Testis (tissue), 3 donors: ENCODE results near the gene ZPR1. TPM values are rescaled to one million over a fixed set of nuclear protein-coding genes. Genes with fewer than 3 reads are reported as not detected.

Source experiments
- DNase-seq: peaks from one replicate; pipeline ENCODE4 v3.0.0-alpha.2; 2019
- H3K27ac ChIP-seq, 2 donors: fragments of 200-600 bp; sonication (generic); one replicate each; pipeline ENCODE4 v1.5.1; 2019
- H3K27me3 ChIP-seq: fragments of 200-600 bp; sonication (generic); one replicate; pipeline ENCODE4 v1.5.1; 2019
- H3K36me3 ChIP-seq: fragments of 200-600 bp; sonication (generic); one replicate; pipeline ENCODE4 v1.5.1; 2017; ENCODE audit warnings: low read depth; ENCODE audit errors: missing control alignments
- H3K4me1 ChIP-seq: fragments of 200-600 bp; sonication (generic); one replicate; pipeline ENCODE4 v1.5.1; 2019
- H3K4me3 ChIP-seq, 2 donors: fragments of 200-600 bp; sonication (generic); one replicate each; pipeline ENCODE4 v1.5.1; 2017 to 2019
- H3K9me3 ChIP-seq: fragments of 200-600 bp; sonication (generic); one replicate; pipeline ENCODE4 v1.5.1; 2017
- POLR2A ChIP-seq: fragments of 450-650 bp; IDR thresholded peaks from one replicate; pipeline ENCODE4 v1.6.1; 2017; ENCODE audit warnings: antibody characterized with exemption, mild to moderate bottlenecking, moderate library complexity
- WGBS, 2 donors: methylation state at CpG; one replicate each; pipeline ENCODE4 v1.1.5; 2018; 5-methylcytosine and 5-hydroxymethylcytosine counted together
- intact Hi-C: fragments of 100-400 bp; cut with DNase I; formaldehyde crosslinking; loops from one replicate; pipeline ENCODE4 v1.15.1; 2023; ENCODE audit warnings: low total_unique reads
- polyA plus RNA-seq: library from polyadenylated mRNA; stranded (reverse); fragments of 350-450 nt; fragmentation: Illumina TruSeq; extraction: RNeasy Lipid Tissue Mini Kit (QIAGEN cat#74804); gene quantifications from one replicate; pipeline ENCODE4 v1.2.3, GENCODE V29; 2014; ENCODE audit warnings: low read depth, low replicate concordance; ENCODE audit not compliant: insufficient read depth
- total RNA-seq, 2 donors: library from RNA; depleted of rRNA; stranded (reverse); fragments of >200 nt; gene quantifications; one replicate each; pipeline ENCODE4 v1.2.3, GENCODE V29; 2016
- TF ChIP-seq, protein P1 (sequence below), 3 experiments: fragments of 450-650 bp in 2 of 3; fragments of 200-600 bp in 1 of 3; sonication (generic) in 1 of 3; IDR thresholded peaks; one replicate each; pipeline ENCODE4 v1.5.1; 2016 to 2019; ENCODE audit warnings: antibody characterized with exemption in 3 of 3, mild to moderate bottlenecking in 2 of 3, moderate library complexity in 1 of 3

Gene ZPR1
- total and polyA plus RNA-seq, 3 donors from 2014 or later = 44.4 to 138 (median 68.0) TPM

DNA sequence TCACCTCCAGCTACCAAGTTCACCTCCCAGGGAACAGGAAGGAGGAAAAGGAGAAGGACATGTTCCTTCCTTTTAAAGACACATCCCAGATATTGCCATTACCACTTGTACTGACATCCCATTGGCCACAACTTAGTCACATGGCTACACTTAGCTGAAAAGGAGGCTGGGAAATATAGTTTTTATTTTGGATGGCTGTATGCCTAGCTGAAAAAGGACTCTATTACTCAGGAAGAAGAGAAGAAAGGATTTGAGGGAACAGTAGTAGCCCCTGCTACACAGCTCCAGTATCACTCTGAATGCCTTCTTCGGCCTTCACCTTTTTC is 5.9 kb upstream of the ZPR1 start:
- intact Hi-C loops = loop anchor here (5.0 kb wide), 1 partner anchor 314 kb away; no protein-coding TSS in a partner anchor
- TF ChIP-seq, protein P1, sequence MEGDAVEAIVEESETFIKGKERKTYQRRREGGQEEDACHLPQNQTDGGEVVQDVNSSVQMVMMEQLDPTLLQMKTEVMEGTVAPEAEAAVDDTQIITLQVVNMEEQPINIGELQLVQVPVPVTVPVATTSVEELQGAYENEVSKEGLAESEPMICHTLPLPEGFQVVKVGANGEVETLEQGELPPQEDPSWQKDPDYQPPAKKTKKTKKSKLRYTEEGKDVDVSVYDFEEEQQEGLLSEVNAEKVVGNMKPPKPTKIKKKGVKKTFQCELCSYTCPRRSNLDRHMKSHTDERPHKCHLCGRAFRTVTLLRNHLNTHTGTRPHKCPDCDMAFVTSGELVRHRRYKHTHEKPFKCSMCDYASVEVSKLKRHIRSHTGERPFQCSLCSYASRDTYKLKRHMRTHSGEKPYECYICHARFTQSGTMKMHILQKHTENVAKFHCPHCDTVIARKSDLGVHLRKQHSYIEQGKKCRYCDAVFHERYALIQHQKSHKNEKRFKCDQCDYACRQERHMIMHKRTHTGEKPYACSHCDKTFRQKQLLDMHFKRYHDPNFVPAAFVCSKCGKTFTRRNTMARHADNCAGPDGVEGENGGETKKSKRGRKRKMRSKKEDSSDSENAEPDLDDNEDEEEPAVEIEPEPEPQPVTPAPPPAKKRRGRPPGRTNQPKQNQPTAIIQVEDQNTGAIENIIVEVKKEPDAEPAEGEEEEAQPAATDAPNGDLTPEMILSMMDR (IDR thresholded peaks at IDR 0.05) = no peak
- TF ChIP-seq POLR2A = no peak

DNA sequence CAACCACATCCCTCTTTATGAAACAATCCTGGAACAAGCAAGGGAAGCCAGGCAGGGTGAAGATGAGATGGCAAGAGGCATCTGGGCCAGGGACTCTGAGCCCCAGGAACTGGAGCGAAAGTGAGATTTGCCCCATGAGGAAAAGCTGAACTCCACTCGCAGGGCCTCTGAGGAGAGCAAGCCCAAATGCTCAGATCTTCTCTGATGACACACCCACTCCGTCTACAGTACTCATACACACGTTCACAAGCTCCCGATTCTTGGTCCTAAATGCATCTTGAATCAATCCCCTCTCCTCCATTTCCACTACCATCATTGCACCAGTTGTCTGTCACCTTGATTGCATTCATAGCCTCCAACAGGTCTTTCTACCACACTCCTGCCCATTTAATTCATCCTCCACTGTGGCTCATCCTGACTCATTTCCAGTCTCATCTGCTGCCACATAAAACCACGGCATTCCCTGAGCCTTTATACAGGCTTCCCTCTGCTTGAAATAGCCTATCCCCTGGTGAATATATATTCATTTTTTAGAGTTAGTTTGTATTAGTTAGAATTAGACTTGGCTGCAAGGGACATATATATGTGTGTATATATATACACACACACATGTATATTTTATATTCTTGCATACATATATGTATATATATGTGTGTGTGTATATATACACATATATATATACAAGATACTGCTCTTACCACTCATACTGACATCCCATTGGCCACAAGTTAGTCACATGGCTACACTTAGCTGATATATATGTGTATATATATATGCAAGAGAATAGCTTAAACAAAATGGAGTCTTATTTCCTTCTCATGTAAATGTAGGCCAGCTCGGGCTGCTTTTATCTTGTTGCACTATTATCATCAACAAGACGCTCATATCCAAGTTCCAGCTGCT is 5.3 kb upstream of the ZPR1 start:
- H3K4me1 ChIP-seq = peaks cover 11% of the 10 kb centered on the region
- no peak overlapping the region for H3K27ac ChIP-seq
- 64 to 65% methylated on average over 8 of the region's 8 CpGs for WGBS, 2 donors
- TF ChIP-seq POLR2A = no peak
- TF ChIP-seq, protein P1 (IDR thresholded peaks at IDR 0.05) = no peak
- no peaks in the 10 kb centered on the region for H3K27me3 ChIP-seq
- H3K9me3 ChIP-seq = no peaks in the 10 kb centered on the region
- no peak overlapping the region for H3K4me3 ChIP-seq
- DNase-seq = no peak
- H3K36me3 ChIP-seq = no peaks in the 10 kb centered on the region
- intact Hi-C loops = loop anchor here (5.0 kb wide), 1 partner anchor 314 kb away; no protein-coding TSS in a partner anchor

More for the DNA sequence above, 5.9 kb upstream of the ZPR1 start:
- Histone ChIP-seq H3K27me3 (no peaks in the 10 kb centered on the region), H3K4me3 (no peak overlapping the region), H3K27ac (no peak overlapping the region), H3K36me3 (no peaks in the 10 kb centered on the region), H3K4me1 (peaks cover 7% of the 10 kb centered on the region), H3K9me3 (no peaks in the 10 kb centered on the region)
- 94 to 97% methylated on average over 1 of the region's 1 CpG for WGBS, 2 donors
- DNase-seq = no peak

DNA sequence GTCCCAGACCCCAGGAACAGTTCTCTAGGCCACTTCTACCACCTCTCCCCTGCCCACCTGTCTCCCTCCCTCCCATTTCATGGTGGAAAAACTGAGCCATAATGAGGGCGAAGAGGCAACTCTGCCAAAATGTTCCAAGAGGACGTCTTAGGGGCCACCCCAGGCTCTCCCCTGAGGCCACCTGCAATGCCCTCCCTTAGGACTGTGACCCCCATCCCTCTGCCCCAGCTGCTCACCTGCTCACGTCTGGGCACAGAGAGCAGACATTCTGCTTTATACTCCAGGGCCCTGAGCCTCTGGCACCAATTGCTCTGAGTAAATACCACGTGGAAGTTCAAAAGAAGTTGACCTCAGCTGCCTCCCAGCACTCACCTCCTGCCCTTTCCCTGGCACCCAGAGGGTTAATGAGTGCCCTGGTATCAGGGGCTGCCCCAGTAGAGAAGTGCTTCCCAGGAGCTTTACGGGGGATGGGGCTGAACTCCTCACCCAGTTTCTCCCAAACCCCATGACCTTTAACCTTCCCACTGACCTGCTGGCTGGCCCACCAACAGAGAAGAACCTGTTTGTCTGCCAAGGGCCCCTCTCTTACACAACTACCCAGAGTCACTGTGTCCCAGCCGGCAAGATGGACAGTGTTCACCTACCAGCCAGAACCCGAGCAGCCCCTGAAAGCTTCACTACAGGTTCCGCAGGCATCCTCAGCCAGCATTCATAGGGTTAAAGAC is 4.5 kb upstream of the ZPR1 start:
- H3K9me3 ChIP-seq = no peaks in the 10 kb centered on the region
- H3K4me1 ChIP-seq = peaks cover 11% of the 10 kb centered on the region
- WGBS, 2 donors = 79 to 81% methylated on average over 6 to 8 of the region's 8 CpGs
- no peaks in the 10 kb centered on the region for H3K27me3 ChIP-seq
- no peaks in the 10 kb centered on the region for H3K36me3 ChIP-seq
- intact Hi-C loops = loop anchor here (5.0 kb wide), 1 partner anchor 315 kb away; no protein-coding TSS in a partner anchor
- DNase-seq = no peak
- H3K27ac ChIP-seq = no peak overlapping the region
- H3K4me3 ChIP-seq = no peak overlapping the region
- TF ChIP-seq, protein P1 (IDR thresholded peaks at IDR 0.05) = no peak
- TF ChIP-seq POLR2A = no peak

DNA sequence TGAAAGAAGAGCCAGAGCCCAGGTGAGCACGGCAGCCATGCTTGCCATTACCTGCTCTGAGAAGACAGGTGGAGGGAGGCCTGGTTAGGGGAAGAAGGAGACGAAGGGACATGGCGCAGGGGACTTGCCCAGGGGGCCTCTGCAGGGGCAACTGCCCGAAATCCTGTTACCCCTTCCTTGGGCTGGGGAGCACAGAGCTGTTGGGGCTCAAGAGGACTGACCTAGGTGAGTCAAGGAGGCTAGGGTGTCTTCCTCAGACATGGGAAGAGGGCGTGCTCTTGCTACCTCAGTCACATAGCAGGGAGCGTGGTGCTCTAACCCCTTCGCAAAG is 4.0 kb upstream of the ZPR1 start, which contains the start of gene APOA5:
TSS of gene APOA5 (minus strand) at position 67 of the 331 bp plus-strand sequence. CDS start at position 48, 19 bp downstream.
- Histone ChIP-seq H3K4me3 (no peak within 1 kb of the TSS), H3K27ac (no peak within 1 kb of the TSS)

More for the DNA sequence above, 4.0 kb upstream of the ZPR1 start, which contains the start of gene APOA5:
- TF ChIP-seq POLR2A = no peak
- TF ChIP-seq, protein P1 (IDR thresholded peaks at IDR 0.05) = no peak
- no peak for DNase-seq
- Histone ChIP-seq H3K9me3 (no peaks in the 10 kb centered on the region), H3K4me1 (peaks cover 11% of the 10 kb centered on the region), H3K27me3 (no peaks in the 10 kb centered on the region), H3K36me3 (no peaks in the 10 kb centered on the region)
- intact Hi-C loops = loop anchor here (5.0 kb wide), 1 partner anchor 316 kb away; no protein-coding TSS in a partner anchor
- WGBS, 2 donors = 80 to 88% methylated on average over 5 to 7 of the region's 7 CpGs
